SK-MEL-5 (cell line): ENCODE measurements around the gene ZXDC. TPM values are rescaled to one million over a fixed set of nuclear protein-coding genes. Genes with fewer than 3 reads are reported as not detected.

Experiments used
- DNase-seq: peaks from one replicate; pipeline ENCODE4 v3.0.0-alpha.2; 2016; ENCODE audit warnings: low read depth, low spot score
- in situ Hi-C: cut with HindIII; loops from 2 replicates; pipeline ENCODE4 v1.10.0; 2016; ENCODE audit warnings: low sequenced_read_pairs, high pct_unique_total_duplicates, low pct_unique_long_range_greater_than_20kb
- total RNA-seq: library from RNA; depleted of rRNA; stranded (reverse); fragments of >200 nt; shearing (Covaris generic); gene quantifications from 2 replicates; pipeline ENCODE4 v1.2.3, GENCODE V29; 2014

Gene ZXDC
- total RNA-seq, 1 experiment from 2014 or later = 19.0 TPM

GRCh38 chr3:126515066-126515706 is 39.5 kb upstream of the ZXDC start:
- in situ Hi-C loops = no loop called here
- no peak for DNase-seq

- in situ Hi-C loops = no loop called here
- no peak for DNase-seq
Observed at GRCh38 chr3:126514161-126514560, 38.5 kb upstream of the ZXDC start.

- DNase-seq = no peak
- in situ Hi-C loops = no loop called here
Observed at GRCh38 chr3:126512916-126513650, 37.4 kb upstream of the ZXDC start.

- in situ Hi-C loops = no loop called here
- peak; percentile 17 for DNase-seq
Observed at GRCh38 chr3:126512026-126512425, 36.3 kb upstream of the ZXDC start.

- DNase-seq = no peak
- in situ Hi-C loops = no loop called here
Observed at GRCh38 chr3:126511291-126511690, 35.6 kb upstream of the ZXDC start.

GRCh38 chr3:126510308-126510910 is 34.7 kb upstream of the ZXDC start:
- in situ Hi-C loops = no loop called here
- no peak for DNase-seq

- no peak for DNase-seq
- in situ Hi-C loops = no loop called here
Observed at GRCh38 chr3:126509597-126510307, 34.1 kb upstream of the ZXDC start.

- in situ Hi-C loops = no loop called here
- no peak for DNase-seq
Observed at GRCh38 chr3:126508564-126508964, 32.9 kb upstream of the ZXDC start.

GRCh38 chr3:126507886-126508285 is 32.2 kb upstream of the ZXDC start:
- in situ Hi-C loops = no loop called here
- no peak for DNase-seq

GRCh38 chr3:126503701-126504100 is 28.0 kb upstream of the ZXDC start:
- in situ Hi-C loops = no loop called here
- no peak for DNase-seq

- in situ Hi-C loops = no loop called here
- no peak for DNase-seq
Observed at GRCh38 chr3:126502656-126503055, 27.0 kb upstream of the ZXDC start.

GRCh38 chr3:126501736-126502135 is 26.0 kb upstream of the ZXDC start:
- in situ Hi-C loops = no loop called here
- DNase-seq = no peak

GRCh38 chr3:126501054-126501453 is 25.4 kb upstream of the ZXDC start:
- in situ Hi-C loops = no loop called here
- DNase-seq = no peak

- in situ Hi-C loops = no loop called here
- no peak for DNase-seq
Observed at GRCh38 chr3:126500016-126500415, 24.3 kb upstream of the ZXDC start.

- DNase-seq = no peak
- in situ Hi-C loops = no loop called here
Observed at GRCh38 chr3:126499401-126499800, 23.7 kb upstream of the ZXDC start.

GRCh38 chr3:126498929-126499328 is 23.2 kb upstream of the ZXDC start:
- in situ Hi-C loops = no loop called here
- DNase-seq = no peak

- no peak for DNase-seq
- in situ Hi-C loops = no loop called here
Observed at GRCh38 chr3:126498461-126498860, 22.8 kb upstream of the ZXDC start.

GRCh38 chr3:126497956-126498355 is 22.3 kb upstream of the ZXDC start:
- in situ Hi-C loops = no loop called here
- DNase-seq = no peak
